Parathyroid adenoma (tissue), 2 donors: Measurements from ENCODE around the gene TRIM24.
"Not testable (repeated sequence)": the region's sequence is repeated elsewhere in the genome, so short reads cannot be mapped to it uniquely, and the experiment has no call there.

Source experiments
- H2AFZ ChIP-seq: fragments of 300-600 bp; sonication (generic); one replicate; pipeline ENCODE4 v1.7.0; 2017; ENCODE audit warnings: antibody characterized with exemption, mild to moderate bottlenecking
- H3K27ac ChIP-seq: fragments of 300-600 bp; sonication (generic); one replicate; pipeline ENCODE4 v1.7.0; 2017
- H3K27me3 ChIP-seq: fragments of 300-600 bp; sonication (generic); one replicate; pipeline ENCODE4 v1.7.0; 2017; ENCODE audit warnings: low read length; ENCODE audit not compliant: control insufficient read depth, insufficient read depth
- H3K36me3 ChIP-seq: fragments of 300-600 bp; sonication (generic); one replicate; pipeline ENCODE4 v1.7.0; 2017; ENCODE audit warnings: low read length; ENCODE audit not compliant: control insufficient read depth, insufficient read depth
- H3K4me1 ChIP-seq: fragments of 300-600 bp; sonication (generic); one replicate; pipeline ENCODE4 v1.7.0; 2017; ENCODE audit warnings: control low read depth
- H3K4me2 ChIP-seq: fragments of 300-600 bp; sonication (generic); one replicate; pipeline ENCODE4 v1.7.0; 2017; ENCODE audit warnings: low read length
- H3K4me3 ChIP-seq: fragments of 300-600 bp; sonication (generic); one replicate; pipeline ENCODE4 v1.7.0; 2017; ENCODE audit warnings: low read depth, low read length
- H3K79me2 ChIP-seq: fragments of 300-600 bp; sonication (generic); one replicate; pipeline ENCODE4 v1.7.0; 2017; ENCODE audit warnings: control low read depth
- H3K9ac ChIP-seq: fragments of 300-600 bp; sonication (generic); one replicate; pipeline ENCODE4 v1.7.0; 2017; ENCODE audit warnings: mild to moderate bottlenecking
- H3K9me3 ChIP-seq: fragments of 300-600 bp; sonication (generic); one replicate; pipeline ENCODE4 v1.7.0; 2017; ENCODE audit warnings: low read length; ENCODE audit not compliant: control insufficient read depth
- CTCF ChIP-seq: fragments of 300-600 bp; sonication (generic); IDR thresholded peaks from one replicate; pipeline ENCODE4 v1.7.0; 2017; ENCODE audit warnings: antibody characterized with exemption, mild to moderate bottlenecking
- donor health status: primary hyperparathyroidism.

Gene TRIM24

GRCh38 chr7:138492423-138492822 lies 32.4 kb downstream of the TRIM24 start:
- Histone ChIP-seq H2AFZ (no peak overlapping the region), H3K9me3 (no peaks in the 10 kb centered on the region), H3K79me2 (peaks cover 51% of the 10 kb centered on the region), H3K27ac (no peak overlapping the region), H3K36me3 (no peaks in the 10 kb centered on the region), H3K27me3 (no peaks in the 10 kb centered on the region), H3K9ac (no peak overlapping the region), H3K4me3 (no peak overlapping the region), H3K4me2 (no peak overlapping the region), H3K4me1 (no peaks in the 10 kb centered on the region)
- TF ChIP-seq CTCF: no peak

GRCh38 chr7:138493535-138493934 lies 33.5 kb downstream of the TRIM24 start:
- Histone ChIP-seq H3K4me1 (no peaks in the 10 kb centered on the region), H3K4me3 (no peak overlapping the region), H3K79me2 (peaks cover 48% of the 10 kb centered on the region), H3K4me2 (no peak overlapping the region), H3K9ac (no peak overlapping the region), H3K9me3 (no peaks in the 10 kb centered on the region), H2AFZ (no peak overlapping the region), H3K36me3 (no peaks in the 10 kb centered on the region), H3K27ac (no peak overlapping the region), H3K27me3 (no peaks in the 10 kb centered on the region)
- no peak for TF ChIP-seq CTCF

DNA sequence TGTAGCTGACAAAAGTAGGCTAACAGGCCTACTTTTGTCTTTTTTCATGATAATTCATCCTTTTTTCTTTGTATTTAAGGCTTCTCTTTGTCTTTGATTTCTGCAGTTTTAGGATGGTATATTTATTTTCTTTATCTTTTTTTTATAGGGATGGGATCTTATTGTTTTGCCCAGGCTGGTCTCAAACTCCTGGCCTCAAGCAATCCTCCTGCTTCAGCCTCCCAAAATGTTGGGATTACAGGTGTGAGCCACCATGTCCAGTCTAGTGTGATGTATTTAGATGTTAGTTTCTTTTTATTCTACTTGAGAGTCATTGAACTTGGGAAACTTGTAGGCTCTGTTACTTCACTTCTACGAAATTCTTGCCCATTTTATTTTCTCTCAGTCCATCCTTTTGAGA lies 35.4 kb downstream of the TRIM24 start:
- Histone ChIP-seq H2AFZ (no peak overlapping the region), H3K79me2 (peaks cover 48% of the 10 kb centered on the region), H3K27me3 (no peaks in the 10 kb centered on the region), H3K4me1 (no peaks in the 10 kb centered on the region), H3K9me3 (no peaks in the 10 kb centered on the region), H3K4me2 (no peak overlapping the region), H3K4me3 (no peak overlapping the region), H3K9ac (no peak overlapping the region), H3K27ac (no peak overlapping the region), H3K36me3 (no peaks in the 10 kb centered on the region)
- TF ChIP-seq CTCF: no peak

- no peaks in the 10 kb centered on the region for H3K9me3 ChIP-seq
- no peaks in the 10 kb centered on the region for H3K4me1 ChIP-seq
- no peak overlapping the region for H3K4me2 ChIP-seq
- no peak overlapping the region for H2AFZ ChIP-seq
- H3K27me3 ChIP-seq: no peaks in the 10 kb centered on the region
- H3K4me3 ChIP-seq: no peak overlapping the region
- H3K27ac ChIP-seq: no peak overlapping the region
- no peaks in the 10 kb centered on the region for H3K36me3 ChIP-seq
- no peak overlapping the region for H3K9ac ChIP-seq
- no peak for TF ChIP-seq CTCF
- peaks cover 28% of the 10 kb centered on the region for H3K79me2 ChIP-seq
Measured at GRCh38 chr7:138499340-138499739, 39.3 kb downstream of the TRIM24 start.

DNA sequence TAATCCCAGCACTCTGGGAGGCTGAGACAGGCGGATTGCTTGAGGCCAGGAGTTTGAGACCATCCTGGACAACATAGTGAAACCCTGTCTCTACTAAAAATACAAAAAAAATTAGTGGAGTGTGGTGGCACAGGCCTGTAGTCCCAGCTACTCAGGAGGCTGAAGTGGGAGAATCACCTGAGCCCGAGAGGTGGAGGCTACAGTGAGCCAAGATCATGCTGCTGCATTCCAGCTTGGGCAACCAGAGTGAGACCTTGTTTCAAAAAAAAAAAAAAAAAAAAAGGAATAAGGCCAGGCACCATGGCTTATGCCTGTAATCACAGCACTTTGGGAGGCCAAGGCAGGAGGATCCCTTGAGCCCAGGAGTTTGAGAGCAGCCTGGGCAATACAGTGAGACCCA lies 40.2 kb downstream of the TRIM24 start:
- H3K4me3 ChIP-seq, H3K27ac ChIP-seq, H3K4me2 ChIP-seq, H2AFZ ChIP-seq, H3K4me1 ChIP-seq, H3K36me3 ChIP-seq, H3K9me3 ChIP-seq, H3K27me3 ChIP-seq, H3K9ac ChIP-seq: not testable (repeated sequence)
- H3K79me2 ChIP-seq: peaks cover 22% of the 10 kb centered on the region
